ENCODE measurements around the gene N4BP2L1.

DNA sequence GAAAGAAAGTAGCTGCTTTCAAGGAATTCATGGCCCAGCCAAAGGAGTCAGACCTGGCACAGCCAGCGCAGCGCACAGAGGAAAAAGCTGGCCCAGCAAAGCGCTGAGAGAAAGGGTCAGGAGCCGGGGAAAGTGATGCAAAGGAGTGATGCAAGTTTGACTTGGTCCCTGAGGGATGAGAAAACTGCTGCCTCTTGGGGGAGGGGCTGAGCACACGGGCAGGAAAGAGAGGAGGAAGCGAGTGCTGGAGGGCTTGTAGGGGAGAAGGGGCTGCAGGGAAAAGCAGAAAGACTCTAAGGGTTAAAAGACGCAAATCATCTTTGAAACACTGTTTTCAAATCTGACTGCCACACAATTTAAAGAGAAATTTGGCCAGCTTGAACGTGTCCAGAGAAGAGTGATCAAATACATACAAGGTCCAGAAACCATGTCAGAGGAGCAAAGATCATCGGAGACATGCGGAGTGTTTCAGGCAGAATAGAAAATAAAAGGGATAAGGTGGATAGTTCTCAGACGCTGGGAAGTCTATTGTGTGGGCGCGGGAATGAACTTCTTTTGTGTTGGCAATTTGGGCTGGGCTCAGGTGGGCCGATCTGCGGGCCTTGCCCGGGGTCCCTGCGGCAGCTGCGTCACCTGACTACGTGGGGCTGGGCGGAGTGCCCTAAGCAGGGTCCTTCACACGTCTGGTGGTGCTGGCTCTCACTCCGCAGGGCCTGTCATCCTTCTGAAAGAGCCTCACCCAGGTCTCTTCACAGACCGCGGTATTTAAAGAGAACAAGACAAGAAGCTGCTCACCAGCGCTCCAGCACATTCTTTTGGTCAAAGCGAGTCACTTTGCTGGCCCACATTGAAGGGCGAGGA, 18.1 kb downstream of the N4BP2L1 start:
- TF ChIP-seq, protein P1, sequence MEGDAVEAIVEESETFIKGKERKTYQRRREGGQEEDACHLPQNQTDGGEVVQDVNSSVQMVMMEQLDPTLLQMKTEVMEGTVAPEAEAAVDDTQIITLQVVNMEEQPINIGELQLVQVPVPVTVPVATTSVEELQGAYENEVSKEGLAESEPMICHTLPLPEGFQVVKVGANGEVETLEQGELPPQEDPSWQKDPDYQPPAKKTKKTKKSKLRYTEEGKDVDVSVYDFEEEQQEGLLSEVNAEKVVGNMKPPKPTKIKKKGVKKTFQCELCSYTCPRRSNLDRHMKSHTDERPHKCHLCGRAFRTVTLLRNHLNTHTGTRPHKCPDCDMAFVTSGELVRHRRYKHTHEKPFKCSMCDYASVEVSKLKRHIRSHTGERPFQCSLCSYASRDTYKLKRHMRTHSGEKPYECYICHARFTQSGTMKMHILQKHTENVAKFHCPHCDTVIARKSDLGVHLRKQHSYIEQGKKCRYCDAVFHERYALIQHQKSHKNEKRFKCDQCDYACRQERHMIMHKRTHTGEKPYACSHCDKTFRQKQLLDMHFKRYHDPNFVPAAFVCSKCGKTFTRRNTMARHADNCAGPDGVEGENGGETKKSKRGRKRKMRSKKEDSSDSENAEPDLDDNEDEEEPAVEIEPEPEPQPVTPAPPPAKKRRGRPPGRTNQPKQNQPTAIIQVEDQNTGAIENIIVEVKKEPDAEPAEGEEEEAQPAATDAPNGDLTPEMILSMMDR (IDR thresholded peaks at IDR 0.05) = no peak
- no peak for TF ChIP-seq POLR2A (IDR thresholded peaks at IDR 0.05)

All from thyroid gland (tissue), 4 donors.